Activated CD4-positive, alpha-beta T cell treated with anti-CD3 and anti-CD28 coated beads, Interleukin-10, Interleukin-2, amounts not matched to agents 100 ng/mL and 50 ng/mL, durations not matched to agents 16 hours and 8 hours (primary cell): ENCODE results near the gene HNRNPCL4.
"Not testable (repeated sequence)": the region's sequence is repeated elsewhere in the genome, so short reads cannot be mapped to it uniquely, and the experiment has no call there.

ENCODE experiments used
- DNase-seq: peaks from one replicate; pipeline ENCODE4 v3.0.0-alpha.2; 2020

Gene HNRNPCL4

GRCh38 chr1:13165531-13165930 is at the start of gene HNRNPCL4:
Gene HNRNPCL4 (minus strand): TSS chr1:13165631. CDS start chr1:13165467, 164 bp downstream.
- DNase-seq: not testable (repeated sequence)

GRCh38 chr1:13208712-13209111 is 43.3 kb upstream of the HNRNPCL4 start:
- DNase-seq: not testable (repeated sequence)

GRCh38 chr1:13201309-13201708 is 35.9 kb upstream of the HNRNPCL4 start, which contains the start of gene PRAMEF13:
Gene PRAMEF13 (minus strand): TSS chr1:13201409. CDS start chr1:13199589, 1,820 bp downstream.
- DNase-seq: not testable (repeated sequence)

- not testable (repeated sequence) for DNase-seq
Measured at GRCh38 chr1:13171548-13171947, 6.1 kb upstream of the HNRNPCL4 start, which contains the start of gene PRAMEF9. Gene PRAMEF9 (plus strand): TSS chr1:13171848. CDS start chr1:13175281, 3,433 bp downstream.

GRCh38 chr1:13155909-13156308 is 9.5 kb downstream of the HNRNPCL4 start, which contains the start of gene PRAMEF26:
Gene PRAMEF26 (minus strand): TSS chr1:13156009. CDS start chr1:13153095, 2,914 bp downstream.
- DNase-seq: not testable (repeated sequence)

GRCh38 chr1:13116754-13117153 is 48.7 kb downstream of the HNRNPCL4 start, which contains the start of gene HNRNPCL2:
Gene HNRNPCL2 (minus strand): TSS chr1:13116854. CDS start chr1:13116400, 454 bp downstream.
- DNase-seq: not testable (repeated sequence)
